Middle frontal gyrus (tissue), 1 donor: ENCODE results near the gene OLR1.
A peak's percentile ranks its signal among the peaks of the same experiment; 100 is the strongest.

Source experiments
- DNase-seq: peaks from one replicate; pipeline ENCODE4 v3.0.0-alpha.2; 2015; ENCODE audit warnings: low spot score; ENCODE audit errors: extremely low spot score

Gene OLR1

GRCh38 chr12:10153271-10154144, 18.4 kb downstream of the OLR1 start:
- DNase-seq = peak; percentile 45

GRCh38 chr12:10151621-10152020, 20.3 kb downstream of the OLR1 start:
- no peak for DNase-seq

- no peak for DNase-seq
These were observed 24.1 kb downstream of the OLR1 start for GRCh38 chr12:10147714-10148403.

GRCh38 chr12:10142976-10143589, 28.8 kb downstream of the OLR1 start:
- no peak for DNase-seq

GRCh38 chr12:10140001-10140400, 31.9 kb downstream of the OLR1 start:
- peak; percentile 35 for DNase-seq

GRCh38 chr12:10136637-10137205, 35.2 kb downstream of the OLR1 start:
- DNase-seq = no peak

GRCh38 chr12:10135126-10135525, 36.8 kb downstream of the OLR1 start:
- DNase-seq = no peak

- DNase-seq = no peak
These were observed 39.0 kb downstream of the OLR1 start for GRCh38 chr12:10132850-10133370.

- DNase-seq = no peak
These were observed 40.7 kb downstream of the OLR1 start for GRCh38 chr12:10131111-10131690.

GRCh38 chr12:10130042-10130441, 41.9 kb downstream of the OLR1 start, which contains the start of gene CLEC7A:
Gene CLEC7A, minus strand, starts transcription at chr12:10130199. Its CDS starts 117 bp downstream, at chr12:10130082.
- DNase-seq = no peak

- no peak for DNase-seq
These were observed 43.2 kb downstream of the OLR1 start for GRCh38 chr12:10128687-10129086.

- no peak for DNase-seq
These were observed 45.5 kb downstream of the OLR1 start for GRCh38 chr12:10126413-10126812.

GRCh38 chr12:10122689-10123088, 49.2 kb downstream of the OLR1 start:
- DNase-seq = no peak

GRCh38 chr12:10121278-10121677, 50.7 kb downstream of the OLR1 start:
- DNase-seq = no peak

- DNase-seq = no peak
These were observed 52.9 kb downstream of the OLR1 start for GRCh38 chr12:10119066-10119465.

GRCh38 chr12:10115890-10116289, 56.0 kb downstream of the OLR1 start:
- DNase-seq = no peak

GRCh38 chr12:10115311-10115710, 56.6 kb downstream of the OLR1 start:
- DNase-seq = no peak

GRCh38 chr12:10113920-10114319, 58.0 kb downstream of the OLR1 start:
- DNase-seq = no peak

- DNase-seq = no peak
These were observed 58.9 kb downstream of the OLR1 start for GRCh38 chr12:10113075-10113474.

- DNase-seq = no peak
These were observed 60.5 kb downstream of the OLR1 start for GRCh38 chr12:10111451-10111850.

- no peak for DNase-seq
These were observed 61.6 kb downstream of the OLR1 start for GRCh38 chr12:10110256-10110844.
